ENCODE measurements around the gene SPATA20.

The SPATA20 gene

DNA sequence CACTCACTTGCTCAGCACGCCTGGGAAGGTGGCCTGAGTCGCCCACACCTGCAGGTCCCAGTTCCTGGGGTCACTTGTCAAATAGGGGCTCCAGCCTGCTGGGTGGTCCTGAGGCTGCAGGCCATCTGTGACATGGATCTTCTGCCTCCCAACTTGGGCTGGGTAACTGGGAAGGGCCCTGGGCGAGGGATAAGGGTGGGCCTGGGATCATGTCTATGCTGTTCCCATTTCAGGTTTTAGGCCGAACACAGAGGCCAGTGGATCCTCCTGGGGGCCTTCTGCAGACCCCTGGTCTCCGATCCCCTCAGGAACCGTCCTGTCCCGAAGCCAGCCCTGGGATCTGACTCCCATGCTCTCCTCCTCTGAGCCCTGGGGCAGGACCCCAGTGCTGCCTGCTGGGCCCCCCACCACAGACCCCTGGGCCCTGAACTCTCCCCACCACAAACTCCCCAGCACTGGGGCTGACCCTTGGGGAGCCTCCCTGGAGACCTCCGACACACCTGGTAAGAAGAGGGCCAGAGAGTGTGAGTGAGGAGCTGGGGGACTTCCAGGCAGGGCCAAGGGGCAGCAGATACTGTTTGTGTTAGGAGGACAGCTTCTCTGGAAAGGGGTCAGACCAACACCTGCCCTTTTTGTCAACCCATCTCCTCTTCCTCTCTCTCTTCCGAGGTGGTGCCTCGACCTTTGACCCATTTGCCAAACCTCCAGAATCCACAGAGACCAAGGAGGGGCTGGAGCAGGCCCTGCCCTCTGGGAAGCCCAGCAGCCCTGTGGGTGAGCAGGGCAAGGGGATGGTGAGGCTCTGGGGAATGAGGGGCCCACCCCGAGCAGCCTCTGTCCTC lies 6.2 kb upstream of the SPATA20 start:
- no peak for DNase-seq (ENCODE audit: low read depth)
- TF ChIP-seq, protein P1, sequence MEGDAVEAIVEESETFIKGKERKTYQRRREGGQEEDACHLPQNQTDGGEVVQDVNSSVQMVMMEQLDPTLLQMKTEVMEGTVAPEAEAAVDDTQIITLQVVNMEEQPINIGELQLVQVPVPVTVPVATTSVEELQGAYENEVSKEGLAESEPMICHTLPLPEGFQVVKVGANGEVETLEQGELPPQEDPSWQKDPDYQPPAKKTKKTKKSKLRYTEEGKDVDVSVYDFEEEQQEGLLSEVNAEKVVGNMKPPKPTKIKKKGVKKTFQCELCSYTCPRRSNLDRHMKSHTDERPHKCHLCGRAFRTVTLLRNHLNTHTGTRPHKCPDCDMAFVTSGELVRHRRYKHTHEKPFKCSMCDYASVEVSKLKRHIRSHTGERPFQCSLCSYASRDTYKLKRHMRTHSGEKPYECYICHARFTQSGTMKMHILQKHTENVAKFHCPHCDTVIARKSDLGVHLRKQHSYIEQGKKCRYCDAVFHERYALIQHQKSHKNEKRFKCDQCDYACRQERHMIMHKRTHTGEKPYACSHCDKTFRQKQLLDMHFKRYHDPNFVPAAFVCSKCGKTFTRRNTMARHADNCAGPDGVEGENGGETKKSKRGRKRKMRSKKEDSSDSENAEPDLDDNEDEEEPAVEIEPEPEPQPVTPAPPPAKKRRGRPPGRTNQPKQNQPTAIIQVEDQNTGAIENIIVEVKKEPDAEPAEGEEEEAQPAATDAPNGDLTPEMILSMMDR (IDR thresholded peaks at IDR 0.05; ENCODE audit: insufficient read depth, low read depth, low read length, missing control alignments): no peak
- no peak overlapping the region for H3K4me3 ChIP-seq (ENCODE audit: low read length)

DNA sequence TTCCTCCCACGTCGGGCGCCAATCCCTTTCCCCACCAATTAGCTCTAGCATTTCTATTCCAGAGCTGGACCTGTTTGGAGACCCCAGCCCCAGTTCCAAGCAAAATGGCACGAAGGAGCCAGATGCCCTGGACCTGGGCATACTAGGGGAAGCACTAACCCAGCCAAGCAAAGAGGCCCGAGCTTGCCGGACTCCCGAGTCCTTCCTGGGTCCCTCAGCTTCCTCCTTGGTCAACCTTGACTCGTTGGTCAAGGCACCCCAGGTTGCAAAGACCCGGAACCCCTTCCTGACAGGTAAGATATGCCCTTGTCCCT lies 5.6 kb upstream of the SPATA20 start:
- DNase-seq (ENCODE audit: low read depth): no peak
- TF ChIP-seq, protein P1 (IDR thresholded peaks at IDR 0.05; ENCODE audit: insufficient read depth, low read depth, low read length, missing control alignments): no peak
- no peak overlapping the region for H3K4me3 ChIP-seq (ENCODE audit: low read length)

DNA sequence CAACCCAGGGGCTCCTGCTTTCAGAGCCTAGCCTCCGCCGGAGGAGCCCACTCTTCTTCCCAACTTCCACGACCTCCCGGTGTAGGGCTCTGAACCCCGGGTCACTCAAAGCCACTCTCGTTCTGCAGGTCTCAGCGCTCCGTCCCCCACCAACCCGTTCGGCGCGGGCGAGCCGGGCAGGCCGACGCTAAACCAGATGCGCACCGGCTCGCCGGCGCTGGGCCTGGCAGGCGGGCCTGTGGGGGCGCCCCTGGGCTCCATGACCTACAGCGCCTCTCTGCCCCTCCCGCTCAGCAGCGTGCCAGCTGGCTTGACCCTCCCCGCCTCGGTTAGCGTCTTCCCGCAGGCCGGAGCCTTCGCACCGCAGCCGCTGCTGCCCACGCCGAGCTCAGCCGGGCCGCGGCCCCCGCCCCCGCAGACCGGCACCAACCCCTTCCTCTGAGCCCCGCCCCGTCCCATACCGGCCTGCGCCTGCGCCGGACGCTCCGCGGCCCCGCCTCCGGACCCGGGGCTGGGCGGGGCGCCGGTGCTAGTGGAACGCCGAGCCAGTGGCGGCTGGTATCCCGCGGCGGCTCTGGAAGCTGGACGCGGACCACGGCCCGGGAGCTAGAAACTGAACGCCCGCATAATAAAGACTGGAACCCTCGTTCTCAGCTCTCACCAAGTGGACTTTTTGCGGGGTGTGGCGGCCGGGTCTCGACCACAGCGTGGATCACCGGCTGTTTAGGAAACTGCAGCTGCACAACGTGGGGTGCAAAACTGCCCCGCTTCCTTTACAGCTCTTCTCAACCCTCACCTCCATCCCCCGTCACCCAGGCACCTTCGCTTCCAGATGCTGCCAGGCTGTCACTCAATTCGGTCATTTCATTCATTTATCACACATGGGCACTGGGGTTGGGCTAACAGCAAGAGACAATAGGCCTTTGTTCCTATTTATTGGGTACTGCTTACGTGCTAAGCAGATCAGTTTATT lies 5.0 kb upstream of the SPATA20 start:
- TF ChIP-seq, protein P1 (IDR thresholded peaks at IDR 0.05; ENCODE audit: insufficient read depth, low read depth, low read length, missing control alignments): no peak
- H3K4me3 ChIP-seq (ENCODE audit: low read length): peak overlapping the region; percentile 25
- peak; percentile 80 for DNase-seq (ENCODE audit: low read depth)

DNA sequence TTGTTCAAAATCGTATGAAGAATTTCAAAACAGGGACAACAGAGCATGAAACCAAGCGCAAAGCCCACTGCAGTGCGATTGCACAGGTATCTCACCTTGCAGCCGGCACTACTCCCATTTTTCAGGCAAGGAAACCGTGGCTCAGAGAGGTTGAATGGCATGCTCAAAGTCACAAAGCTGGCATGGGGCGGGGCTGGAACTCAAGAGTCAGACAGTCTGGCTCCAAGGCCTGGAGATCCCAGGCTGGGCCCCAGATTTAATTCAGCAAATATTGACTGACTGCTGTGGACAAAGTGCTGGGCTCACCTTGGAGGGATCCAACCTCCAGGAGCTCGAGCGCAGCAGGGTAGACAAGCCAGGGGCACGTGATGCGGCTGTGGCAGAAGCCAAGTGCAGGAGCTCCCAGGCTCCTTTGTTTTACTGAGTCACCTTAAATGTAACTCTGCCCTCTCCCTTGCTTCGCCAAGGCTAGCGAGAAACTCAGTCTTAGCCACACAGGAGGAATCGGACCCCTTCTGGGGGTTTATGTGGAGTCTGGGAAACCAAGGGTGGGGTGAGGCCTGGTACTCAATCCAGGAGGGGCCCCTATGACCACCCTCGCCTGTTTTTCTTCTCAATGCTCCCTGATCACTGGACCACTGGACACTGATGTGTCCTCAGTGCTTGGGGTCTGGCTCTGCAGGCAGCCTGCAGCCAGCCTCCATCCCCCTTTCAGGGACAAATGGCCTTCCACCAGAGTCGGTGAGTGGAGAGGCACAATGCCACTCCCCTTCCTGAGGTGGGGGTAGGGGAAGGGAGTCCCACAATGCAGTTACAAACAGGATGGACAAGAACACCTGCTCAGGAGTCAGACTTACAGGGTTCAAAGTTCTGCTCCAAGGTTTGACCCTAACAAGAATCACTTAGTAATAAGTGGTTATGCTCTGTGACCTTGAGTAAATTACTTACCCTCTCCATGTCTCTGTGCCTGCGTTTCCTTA lies 3.9 kb upstream of the SPATA20 start:
- peak; percentile 48 for DNase-seq (ENCODE audit: low read depth)
- TF ChIP-seq, protein P1 (IDR thresholded peaks at IDR 0.05; ENCODE audit: insufficient read depth, low read depth, low read length, missing control alignments): no peak
- H3K4me3 ChIP-seq (ENCODE audit: low read length): no peak overlapping the region

DNA sequence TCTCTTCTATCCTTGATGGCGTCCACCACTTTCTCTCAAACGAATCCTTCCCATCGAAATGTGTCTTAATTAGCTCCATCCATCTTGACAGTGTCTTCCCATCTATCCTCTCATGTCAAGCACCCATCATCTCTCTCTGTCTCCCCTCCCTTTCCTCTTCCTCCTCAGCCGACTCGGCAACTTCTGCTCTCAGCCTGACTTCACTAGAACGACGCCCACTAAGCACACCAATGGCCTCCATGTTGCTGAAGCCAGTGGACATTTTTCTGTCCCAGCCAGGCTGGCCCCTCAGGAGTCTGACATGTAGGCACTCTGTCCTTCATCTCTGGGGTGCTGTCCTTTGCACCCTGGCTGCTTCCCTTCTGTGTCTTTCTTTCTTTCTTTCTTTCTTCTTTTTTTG lies 2.5 kb upstream of the SPATA20 start:
- no peak for DNase-seq (ENCODE audit: low read depth)
- TF ChIP-seq, protein P1 (IDR thresholded peaks at IDR 0.05; ENCODE audit: insufficient read depth, low read depth, low read length, missing control alignments): no peak
- H3K4me3 ChIP-seq (ENCODE audit: low read length): no peak overlapping the region

DNA sequence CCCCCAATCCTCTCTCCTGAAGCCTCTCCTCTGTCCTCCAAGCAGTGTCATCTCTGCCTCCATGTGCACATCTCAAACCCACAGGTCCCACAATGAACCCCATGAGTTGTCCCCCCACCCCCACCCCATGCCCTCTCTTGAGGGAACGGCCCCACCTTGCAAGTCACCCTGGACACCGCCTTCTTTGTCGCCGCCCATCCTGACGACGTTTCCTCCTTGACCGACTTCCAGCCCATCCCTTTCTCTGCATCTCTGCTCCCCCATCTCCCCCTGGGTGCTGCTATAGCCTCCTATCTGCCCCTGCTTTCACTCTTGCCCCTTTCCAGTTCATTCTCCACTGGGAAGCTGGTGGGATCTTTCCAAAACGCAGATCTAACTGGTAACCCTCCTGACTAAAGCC lies 1.7 kb upstream of the SPATA20 start:
- DNase-seq (ENCODE audit: low read depth): no peak
- TF ChIP-seq, protein P1 (IDR thresholded peaks at IDR 0.05; ENCODE audit: insufficient read depth, low read depth, low read length, missing control alignments): no peak
- H3K4me3 ChIP-seq (ENCODE audit: low read length): no peak overlapping the region
